HG03103 (cell line): Measurements from ENCODE around the gene LZTS2.

ENCODE experiments used
- ATAC-seq: cut with Tn5 transposase; IDR thresholded peaks from one replicate; pipeline ENCODE4 v1.9.1; 2021; ENCODE audit warnings: low read depth; ENCODE audit not compliant: unreplicated experiment

Gene LZTS2

DNA sequence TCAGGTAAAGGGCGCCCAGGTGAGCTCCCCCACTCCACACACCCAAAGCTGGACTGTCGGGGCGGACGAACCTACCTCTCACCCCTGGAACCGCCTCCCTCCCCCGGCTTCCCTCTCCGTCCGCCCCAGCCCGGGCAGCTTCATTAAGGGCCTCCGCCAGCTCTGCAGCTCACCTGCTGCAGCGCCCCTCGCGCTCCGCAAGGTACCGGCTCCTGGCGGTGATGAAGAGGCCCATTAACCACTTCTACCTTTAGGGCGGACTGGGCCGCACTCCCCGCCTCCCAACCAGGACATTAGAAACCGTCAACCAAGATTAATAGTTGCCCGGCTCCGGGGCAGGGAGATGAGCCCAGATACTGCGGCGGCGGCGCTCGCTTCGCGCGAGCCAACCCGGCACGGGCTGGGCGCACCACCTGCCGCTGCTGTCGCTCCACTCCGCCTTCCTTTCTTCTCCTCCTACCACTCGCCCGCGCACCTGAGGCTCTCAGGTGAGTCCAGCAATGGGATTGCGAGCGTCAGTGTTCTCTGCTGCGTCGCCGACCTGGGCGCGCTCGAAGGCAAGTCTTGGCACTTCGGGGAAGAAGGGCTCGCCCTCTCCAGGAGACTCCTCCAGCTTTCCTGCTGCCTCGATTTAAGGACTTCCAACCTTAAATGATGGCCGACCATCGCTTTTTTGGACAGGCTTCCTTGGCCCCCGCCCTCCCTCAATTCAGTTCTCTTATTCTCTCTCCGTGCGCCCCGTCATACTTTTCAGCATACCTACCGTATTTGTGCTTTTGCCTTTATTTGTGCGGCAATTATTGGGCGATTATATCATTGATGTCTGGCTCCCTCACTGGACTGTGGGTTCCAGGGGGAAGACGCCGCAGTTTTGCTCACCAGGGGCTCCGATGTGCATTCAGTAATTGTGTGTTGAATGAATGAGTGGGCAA lies 48.6 kb downstream of the LZTS2 start:
- no peak for ATAC-seq

DNA sequence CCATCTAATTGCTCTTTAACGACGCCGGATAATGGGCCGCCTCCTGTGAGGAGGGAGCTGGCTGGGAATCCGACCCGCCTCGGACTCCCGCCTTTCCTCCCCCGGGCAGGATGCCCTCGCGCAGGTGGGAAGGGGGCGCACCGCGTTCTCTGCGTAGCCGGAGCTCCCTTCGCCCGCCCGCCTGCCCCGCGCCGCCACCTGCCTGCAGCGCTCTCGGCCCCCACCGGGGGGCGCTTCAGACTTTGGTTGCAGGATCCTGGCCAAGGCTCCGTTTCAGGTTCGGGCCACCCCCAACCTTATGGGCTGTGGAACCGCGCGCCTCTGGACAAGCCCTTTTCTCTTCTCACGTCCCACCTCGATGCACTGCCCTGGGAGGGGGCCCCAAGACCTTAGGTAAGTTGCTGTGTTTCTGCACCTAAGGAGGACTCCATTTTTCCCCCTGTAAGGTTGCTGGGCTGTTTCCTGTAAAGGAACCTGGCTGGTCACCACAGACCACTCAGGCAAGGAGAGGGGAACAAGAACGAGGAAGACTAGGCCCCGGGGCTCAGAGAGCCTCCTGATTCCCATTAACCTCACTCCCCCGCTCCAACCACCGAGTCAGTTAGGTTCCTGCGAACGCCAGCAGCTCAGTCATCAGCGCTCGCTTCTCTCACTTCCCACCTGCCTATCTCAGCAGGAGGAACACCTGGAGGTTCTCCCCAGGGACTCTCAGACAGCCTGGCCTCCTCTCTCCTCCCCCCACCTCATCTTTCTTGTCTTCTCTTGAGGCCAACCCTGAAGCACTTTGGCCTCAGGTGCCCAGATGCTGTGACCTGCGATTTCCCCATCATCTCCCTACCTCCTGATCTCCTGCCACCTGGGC lies 50.8 kb downstream of the LZTS2 start:
- ATAC-seq, result peak; percentile 56

DNA sequence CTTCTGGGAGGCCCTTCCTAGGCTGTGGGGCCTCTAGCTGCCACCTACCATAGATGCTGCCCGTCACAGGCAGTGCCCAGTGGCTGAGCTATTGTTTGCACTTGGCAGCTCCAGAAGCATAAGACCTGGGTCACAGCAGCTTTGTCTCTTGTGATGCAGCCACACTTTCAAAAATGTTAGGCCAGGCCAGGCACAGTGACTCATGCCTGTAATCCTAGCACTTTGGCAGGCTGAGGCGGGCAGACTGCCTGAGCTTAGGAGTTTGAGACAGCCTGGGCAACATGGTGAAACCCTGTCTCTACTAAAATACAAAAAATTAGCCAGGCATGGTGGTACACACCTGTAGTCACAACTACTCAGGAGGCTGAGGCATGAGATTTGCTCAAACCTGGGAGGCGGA lies 52.7 kb downstream of the LZTS2 start:
- ATAC-seq, result no peak

DNA sequence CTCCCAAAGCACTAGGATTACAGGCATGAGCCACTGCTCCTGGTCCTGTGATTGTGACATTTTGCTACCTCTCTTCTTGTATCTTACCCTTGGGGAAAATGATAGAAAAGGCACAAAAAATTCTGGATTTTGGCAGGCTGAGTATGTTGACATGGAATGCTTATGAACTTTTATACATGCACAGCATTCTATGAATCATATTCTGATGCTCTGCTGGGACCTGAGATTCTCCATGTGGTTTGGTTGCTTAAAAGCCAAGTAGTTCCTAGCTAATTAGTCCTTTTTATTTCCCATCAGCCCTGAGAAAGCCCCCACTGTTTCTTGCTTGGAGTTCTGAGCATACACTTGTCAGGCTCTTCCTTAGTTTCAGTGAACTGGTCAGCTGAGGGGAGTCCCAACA lies 53.9 kb downstream of the LZTS2 start:
- no peak for ATAC-seq

DNA sequence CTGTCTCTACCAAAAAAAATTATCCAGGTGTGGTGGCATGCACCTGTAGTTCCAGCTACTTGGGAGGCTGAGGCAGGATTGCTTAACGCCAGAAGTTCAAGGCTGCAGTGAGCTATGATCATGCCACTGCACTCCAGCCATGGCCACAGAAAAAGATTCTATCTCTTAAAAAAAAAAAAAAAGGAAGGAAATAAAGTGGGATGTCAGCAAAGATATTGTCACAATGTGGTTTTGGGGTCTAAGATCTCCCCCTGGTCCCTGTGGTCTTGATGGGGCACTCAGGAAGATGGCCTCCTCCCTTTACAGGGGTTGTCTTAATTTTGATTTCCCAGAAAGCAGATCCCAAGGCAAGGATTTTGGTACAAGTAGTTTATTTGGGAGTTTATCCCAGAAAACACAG lies 54.7 kb downstream of the LZTS2 start:
- no peak for ATAC-seq

DNA sequence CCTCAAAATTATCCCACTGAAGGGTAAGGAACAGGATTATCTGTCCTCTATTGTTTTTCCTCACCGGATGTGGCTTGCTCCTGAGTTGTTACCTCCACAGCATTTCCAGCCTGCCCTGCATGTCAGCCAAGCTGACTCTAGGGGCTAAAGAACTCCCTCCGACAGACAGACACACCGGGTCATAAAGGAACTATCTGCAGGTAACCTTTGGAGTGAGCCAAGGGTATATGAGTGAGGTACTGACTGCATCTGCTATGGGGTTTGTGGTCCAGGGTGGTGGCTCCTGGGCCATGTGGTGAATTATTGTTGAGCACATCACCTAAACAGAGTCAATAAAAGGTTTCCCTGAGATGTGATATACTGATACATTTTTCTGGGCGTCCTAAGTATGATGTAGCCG lies 55.3 kb downstream of the LZTS2 start:
- no peak for ATAC-seq

DNA sequence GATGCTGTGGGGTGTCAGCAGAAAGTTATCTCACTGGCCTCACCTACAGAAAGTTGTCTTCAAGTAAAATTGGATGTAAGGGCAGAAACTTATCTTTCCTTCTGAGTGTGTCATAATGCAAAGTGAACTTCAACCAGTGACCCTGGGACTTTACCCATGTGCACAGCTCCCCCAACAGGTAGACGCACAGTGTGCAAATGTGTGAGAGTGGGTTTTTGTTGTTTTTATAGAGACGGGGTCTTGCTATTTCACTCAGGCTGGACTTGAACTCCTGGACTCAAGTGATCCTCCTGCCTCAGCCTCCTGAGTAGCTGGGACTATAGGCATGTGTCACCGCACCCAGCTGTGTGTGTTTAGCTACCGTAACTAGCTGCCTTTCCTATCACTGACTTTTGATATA lies 55.8 kb downstream of the LZTS2 start:
- ATAC-seq, result no peak

DNA sequence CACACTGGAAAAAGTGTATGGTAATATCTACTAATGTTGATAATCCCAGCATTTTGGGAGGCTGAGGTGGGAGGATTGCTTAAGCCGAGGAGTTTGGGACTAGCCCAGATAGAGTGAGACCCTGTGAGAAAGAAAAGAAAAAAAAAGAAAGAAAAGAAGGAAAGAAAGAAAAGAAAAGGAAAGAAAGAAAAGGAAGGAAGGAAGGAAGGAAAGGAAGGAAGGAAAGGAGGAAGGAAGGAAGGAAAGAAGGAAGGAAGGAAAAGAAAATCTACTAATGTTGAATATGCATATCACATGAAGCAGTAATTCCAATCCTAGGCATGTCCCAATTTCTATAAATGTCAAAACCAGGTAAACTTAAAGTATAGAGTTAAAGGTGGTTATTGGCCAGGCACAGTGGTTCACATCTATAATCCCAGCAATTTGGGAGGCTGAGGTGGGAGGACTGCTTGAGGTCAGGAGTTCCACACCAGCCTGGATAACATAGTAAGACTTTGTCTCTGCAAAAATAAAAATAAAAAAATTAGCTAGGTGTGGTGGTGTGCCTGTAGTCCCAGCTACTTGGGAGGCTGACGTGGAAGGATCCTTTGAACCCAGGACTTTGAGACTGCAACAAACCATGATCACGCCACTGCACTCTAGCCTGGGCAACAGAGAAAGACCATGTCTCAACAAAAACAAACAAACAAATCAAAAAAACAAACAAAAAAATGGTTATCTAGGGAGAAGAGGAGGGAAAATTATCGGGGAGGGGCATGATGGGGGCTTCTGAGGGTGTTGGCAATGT lies 57.0 kb downstream of the LZTS2 start:
- no peak for ATAC-seq
